GM23338 (cell line): Measurements from ENCODE around the gene GP5.

Source experiments
- CREB1 ChIP-seq: fragments of 250-450 bp; sonication (Bioruptor Pico); IDR thresholded peaks from 2 replicates; pipeline ENCODE4 v1.5.0; 2020; ENCODE audit warnings: low read depth, mild to moderate bottlenecking, moderate library complexity
- EZH2 ChIP-seq: fragments of 200-600 bp; sonication (generic); IDR thresholded peaks from one replicate; pipeline ENCODE4 v1.8.0; 2017; ENCODE audit warnings: antibody characterized with exemption, mild to moderate bottlenecking, low read depth; ENCODE audit not compliant: unreplicated experiment
- EZH2phosphoT487 ChIP-seq: fragments of 200-600 bp; sonication (generic); IDR thresholded peaks from one replicate; pipeline ENCODE4 v1.8.1; 2018; ENCODE audit warnings: antibody characterized with exemption; ENCODE audit not compliant: unreplicated experiment
- JUNB ChIP-seq: IDR thresholded peaks from one replicate; pipeline ENCODE4 v1.6.1; 2016; ENCODE audit warnings: antibody characterized with exemption; ENCODE audit not compliant: unreplicated experiment
- NANOG ChIP-seq: IDR thresholded peaks from 2 replicates; pipeline ENCODE4 v1.6.1; 2016; ENCODE audit warnings: antibody characterized with exemption, borderline replicate concordance
- POLR2AphosphoS5 ChIP-seq: IDR thresholded peaks from 2 replicates; pipeline ENCODE4 v1.6.1; 2016; ENCODE audit warnings: antibody characterized with exemption, low read depth
- ZNF114 ChIP-seq: fragments of 250-450 bp; sonication (Bioruptor Pico); IDR thresholded peaks from 2 replicates; pipeline ENCODE4 v1.5.0; 2020; ENCODE audit warnings: mild to moderate bottlenecking, moderate library complexity
- ZNF331 ChIP-seq: fragments of 250-450 bp; sonication (Bioruptor Pico); IDR thresholded peaks from 2 replicates; pipeline ENCODE4 v1.5.0; 2020; ENCODE audit warnings: low read depth, mild to moderate bottlenecking, moderate library complexity
- TF ChIP-seq, protein P1 (sequence below), 2 experiments: fragments of 200-600 bp in 1 of 2; sonication (generic) in 1 of 2; conservative IDR thresholded peaks; 2 replicates each; pipeline versions ENCODE4 v1.5.1 to v1.6.1; 2016 to 2017; ENCODE audit warnings: antibody characterized with exemption in 2 of 2, low read depth in 2 of 2, mild to moderate bottlenecking in 2 of 2, moderate library complexity in 1 of 2
- TF ChIP-seq, protein P2 (sequence below): IDR thresholded peaks from one replicate; pipeline ENCODE4 v1.6.1; 2018; ENCODE audit warnings: antibody characterized with exemption; ENCODE audit not compliant: unreplicated experiment
- TF ChIP-seq, protein P3 (sequence below): fragments of 250-450 bp; sonication (Bioruptor Pico); IDR thresholded peaks from 2 replicates; pipeline ENCODE4 v1.5.0; 2020; ENCODE audit warnings: mild to moderate bottlenecking, moderate library complexity
- TF ChIP-seq, protein P4 (sequence below): IDR thresholded peaks from 2 replicates; pipeline ENCODE4 v1.6.1; 2016; ENCODE audit warnings: antibody characterized with exemption

DNA sequence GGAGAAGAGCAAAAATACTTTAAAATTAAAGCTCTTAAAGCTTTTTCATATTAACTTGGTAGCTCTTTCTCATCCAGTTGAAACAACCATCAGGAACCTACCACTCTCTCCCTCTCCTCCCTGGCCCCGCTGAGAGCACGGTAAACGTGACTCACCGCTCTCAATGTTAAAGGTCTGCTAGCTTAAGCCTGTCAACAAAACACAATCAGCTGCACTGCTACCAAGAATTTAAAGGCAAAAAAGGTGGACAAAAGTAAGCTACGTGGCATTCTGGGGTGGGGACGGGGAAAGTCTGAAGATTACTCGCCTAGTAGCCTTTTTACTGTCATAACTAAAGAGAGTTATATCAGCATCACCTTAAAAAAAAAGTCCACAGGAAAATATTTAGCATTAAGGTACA lies 8.4 kb upstream of the GP5 start:
- TF ChIP-seq, protein P1, sequence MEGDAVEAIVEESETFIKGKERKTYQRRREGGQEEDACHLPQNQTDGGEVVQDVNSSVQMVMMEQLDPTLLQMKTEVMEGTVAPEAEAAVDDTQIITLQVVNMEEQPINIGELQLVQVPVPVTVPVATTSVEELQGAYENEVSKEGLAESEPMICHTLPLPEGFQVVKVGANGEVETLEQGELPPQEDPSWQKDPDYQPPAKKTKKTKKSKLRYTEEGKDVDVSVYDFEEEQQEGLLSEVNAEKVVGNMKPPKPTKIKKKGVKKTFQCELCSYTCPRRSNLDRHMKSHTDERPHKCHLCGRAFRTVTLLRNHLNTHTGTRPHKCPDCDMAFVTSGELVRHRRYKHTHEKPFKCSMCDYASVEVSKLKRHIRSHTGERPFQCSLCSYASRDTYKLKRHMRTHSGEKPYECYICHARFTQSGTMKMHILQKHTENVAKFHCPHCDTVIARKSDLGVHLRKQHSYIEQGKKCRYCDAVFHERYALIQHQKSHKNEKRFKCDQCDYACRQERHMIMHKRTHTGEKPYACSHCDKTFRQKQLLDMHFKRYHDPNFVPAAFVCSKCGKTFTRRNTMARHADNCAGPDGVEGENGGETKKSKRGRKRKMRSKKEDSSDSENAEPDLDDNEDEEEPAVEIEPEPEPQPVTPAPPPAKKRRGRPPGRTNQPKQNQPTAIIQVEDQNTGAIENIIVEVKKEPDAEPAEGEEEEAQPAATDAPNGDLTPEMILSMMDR (conservative IDR thresholded peaks at IDR 0.05; ENCODE audit: low read depth in 2 of 2): no peak
- TF ChIP-seq POLR2AphosphoS5: no peak
- TF ChIP-seq EZH2: no peak
- TF ChIP-seq EZH2phosphoT487: no peak
- TF ChIP-seq, protein P2, sequence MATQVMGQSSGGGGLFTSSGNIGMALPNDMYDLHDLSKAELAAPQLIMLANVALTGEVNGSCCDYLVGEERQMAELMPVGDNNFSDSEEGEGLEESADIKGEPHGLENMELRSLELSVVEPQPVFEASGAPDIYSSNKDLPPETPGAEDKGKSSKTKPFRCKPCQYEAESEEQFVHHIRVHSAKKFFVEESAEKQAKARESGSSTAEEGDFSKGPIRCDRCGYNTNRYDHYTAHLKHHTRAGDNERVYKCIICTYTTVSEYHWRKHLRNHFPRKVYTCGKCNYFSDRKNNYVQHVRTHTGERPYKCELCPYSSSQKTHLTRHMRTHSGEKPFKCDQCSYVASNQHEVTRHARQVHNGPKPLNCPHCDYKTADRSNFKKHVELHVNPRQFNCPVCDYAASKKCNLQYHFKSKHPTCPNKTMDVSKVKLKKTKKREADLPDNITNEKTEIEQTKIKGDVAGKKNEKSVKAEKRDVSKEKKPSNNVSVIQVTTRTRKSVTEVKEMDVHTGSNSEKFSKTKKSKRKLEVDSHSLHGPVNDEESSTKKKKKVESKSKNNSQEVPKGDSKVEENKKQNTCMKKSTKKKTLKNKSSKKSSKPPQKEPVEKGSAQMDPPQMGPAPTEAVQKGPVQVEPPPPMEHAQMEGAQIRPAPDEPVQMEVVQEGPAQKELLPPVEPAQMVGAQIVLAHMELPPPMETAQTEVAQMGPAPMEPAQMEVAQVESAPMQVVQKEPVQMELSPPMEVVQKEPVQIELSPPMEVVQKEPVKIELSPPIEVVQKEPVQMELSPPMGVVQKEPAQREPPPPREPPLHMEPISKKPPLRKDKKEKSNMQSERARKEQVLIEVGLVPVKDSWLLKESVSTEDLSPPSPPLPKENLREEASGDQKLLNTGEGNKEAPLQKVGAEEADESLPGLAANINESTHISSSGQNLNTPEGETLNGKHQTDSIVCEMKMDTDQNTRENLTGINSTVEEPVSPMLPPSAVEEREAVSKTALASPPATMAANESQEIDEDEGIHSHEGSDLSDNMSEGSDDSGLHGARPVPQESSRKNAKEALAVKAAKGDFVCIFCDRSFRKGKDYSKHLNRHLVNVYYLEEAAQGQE: no peak
- no peak for TF ChIP-seq NANOG
- no peak for TF ChIP-seq JUNB
- TF ChIP-seq CREB1 (CRISPR knock-in tag): no peak
- TF ChIP-seq, protein P3, sequence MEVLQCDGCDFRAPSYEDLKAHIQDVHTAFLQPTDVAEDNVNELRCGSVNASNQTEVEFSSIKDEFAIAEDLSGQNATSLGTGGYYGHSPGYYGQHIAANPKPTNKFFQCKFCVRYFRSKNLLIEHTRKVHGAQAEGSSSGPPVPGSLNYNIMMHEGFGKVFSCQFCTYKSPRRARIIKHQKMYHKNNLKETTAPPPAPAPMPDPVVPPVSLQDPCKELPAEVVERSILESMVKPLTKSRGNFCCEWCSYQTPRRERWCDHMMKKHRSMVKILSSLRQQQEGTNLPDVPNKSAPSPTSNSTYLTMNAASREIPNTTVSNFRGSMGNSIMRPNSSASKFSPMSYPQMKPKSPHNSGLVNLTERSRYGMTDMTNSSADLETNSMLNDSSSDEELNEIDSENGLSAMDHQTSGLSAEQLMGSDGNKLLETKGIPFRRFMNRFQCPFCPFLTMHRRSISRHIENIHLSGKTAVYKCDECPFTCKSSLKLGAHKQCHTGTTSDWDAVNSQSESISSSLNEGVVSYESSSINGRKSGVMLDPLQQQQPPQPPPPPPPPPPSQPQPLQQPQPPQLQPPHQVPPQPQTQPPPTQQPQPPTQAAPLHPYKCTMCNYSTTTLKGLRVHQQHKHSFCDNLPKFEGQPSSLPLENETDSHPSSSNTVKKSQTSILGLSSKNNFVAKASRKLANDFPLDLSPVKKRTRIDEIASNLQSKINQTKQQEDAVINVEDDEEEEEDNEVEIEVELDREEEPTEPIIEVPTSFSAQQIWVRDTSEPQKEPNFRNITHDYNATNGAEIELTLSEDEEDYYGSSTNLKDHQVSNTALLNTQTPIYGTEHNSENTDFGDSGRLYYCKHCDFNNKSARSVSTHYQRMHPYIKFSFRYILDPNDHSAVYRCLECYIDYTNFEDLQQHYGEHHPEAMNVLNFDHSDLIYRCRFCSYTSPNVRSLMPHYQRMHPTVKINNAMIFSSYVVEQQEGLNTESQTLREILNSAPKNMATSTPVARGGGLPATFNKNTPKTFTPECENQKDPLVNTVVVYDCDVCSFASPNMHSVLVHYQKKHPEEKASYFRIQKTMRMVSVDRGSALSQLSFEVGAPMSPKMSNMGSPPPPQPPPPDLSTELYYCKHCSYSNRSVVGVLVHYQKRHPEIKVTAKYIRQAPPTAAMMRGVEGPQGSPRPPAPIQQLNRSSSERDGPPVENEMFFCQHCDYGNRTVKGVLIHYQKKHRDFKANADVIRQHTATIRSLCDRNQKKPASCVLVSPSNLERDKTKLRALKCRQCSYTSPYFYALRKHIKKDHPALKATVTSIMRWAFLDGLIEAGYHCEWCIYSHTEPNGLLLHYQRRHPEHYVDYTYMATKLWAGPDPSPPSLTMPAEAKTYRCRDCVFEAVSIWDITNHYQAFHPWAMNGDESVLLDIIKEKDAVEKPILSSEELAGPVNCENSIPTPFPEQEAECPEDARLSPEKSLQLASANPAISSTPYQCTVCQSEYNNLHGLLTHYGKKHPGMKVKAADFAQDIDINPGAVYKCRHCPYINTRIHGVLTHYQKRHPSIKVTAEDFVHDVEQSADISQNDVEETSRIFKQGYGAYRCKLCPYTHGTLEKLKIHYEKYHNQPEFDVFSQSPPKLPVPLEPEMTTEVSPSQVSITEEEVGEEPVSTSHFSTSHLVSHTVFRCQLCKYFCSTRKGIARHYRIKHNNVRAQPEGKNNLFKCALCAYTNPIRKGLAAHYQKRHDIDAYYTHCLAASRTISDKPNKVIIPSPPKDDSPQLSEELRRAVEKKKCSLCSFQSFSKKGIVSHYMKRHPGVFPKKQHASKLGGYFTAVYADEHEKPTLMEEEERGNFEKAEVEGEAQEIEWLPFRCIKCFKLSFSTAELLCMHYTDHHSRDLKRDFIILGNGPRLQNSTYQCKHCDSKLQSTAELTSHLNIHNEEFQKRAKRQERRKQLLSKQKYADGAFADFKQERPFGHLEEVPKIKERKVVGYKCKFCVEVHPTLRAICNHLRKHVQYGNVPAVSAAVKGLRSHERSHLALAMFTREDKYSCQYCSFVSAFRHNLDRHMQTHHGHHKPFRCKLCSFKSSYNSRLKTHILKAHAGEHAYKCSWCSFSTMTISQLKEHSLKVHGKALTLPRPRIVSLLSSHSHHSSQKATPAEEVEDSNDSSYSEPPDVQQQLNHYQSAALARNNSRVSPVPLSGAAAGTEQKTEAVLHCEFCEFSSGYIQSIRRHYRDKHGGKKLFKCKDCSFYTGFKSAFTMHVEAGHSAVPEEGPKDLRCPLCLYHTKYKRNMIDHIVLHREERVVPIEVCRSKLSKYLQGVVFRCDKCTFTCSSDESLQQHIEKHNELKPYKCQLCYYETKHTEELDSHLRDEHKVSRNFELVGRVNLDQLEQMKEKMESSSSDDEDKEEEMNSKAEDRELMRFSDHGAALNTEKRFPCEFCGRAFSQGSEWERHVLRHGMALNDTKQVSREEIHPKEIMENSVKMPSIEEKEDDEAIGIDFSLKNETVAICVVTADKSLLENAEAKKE (CRISPR knock-in tag): no peak
- TF ChIP-seq, protein P4, sequence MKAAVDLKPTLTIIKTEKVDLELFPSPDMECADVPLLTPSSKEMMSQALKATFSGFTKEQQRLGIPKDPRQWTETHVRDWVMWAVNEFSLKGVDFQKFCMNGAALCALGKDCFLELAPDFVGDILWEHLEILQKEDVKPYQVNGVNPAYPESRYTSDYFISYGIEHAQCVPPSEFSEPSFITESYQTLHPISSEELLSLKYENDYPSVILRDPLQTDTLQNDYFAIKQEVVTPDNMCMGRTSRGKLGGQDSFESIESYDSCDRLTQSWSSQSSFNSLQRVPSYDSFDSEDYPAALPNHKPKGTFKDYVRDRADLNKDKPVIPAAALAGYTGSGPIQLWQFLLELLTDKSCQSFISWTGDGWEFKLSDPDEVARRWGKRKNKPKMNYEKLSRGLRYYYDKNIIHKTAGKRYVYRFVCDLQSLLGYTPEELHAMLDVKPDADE: no peak
- TF ChIP-seq ZNF331 (CRISPR knock-in tag): no peak
- TF ChIP-seq ZNF114 (CRISPR knock-in tag): no peak
